ENCODE results near the gene PARD3B.

DNA sequence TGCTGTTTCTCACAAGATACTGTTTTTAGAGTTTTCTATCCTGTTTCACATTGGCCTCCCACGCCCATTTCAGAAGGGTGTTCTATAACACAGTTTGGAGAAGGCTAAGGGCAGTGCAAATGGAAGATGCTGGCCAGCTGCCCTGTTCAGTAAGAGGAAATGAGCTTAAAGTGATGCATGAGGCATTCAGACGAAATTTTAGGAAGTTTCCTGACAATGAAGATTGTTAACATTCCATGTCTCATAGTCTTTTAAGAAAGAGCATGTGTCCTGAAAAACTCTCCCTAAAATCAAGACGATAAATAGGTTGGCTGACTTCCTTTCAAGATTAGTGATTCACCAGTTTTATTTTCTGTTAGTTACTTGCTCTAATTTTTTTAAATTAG lies 652.9 kb downstream of the PARD3B start:
- TF ChIP-seq CTCF (conservative IDR thresholded peaks at IDR 0.05) = no peak
- no peak for TF ChIP-seq EZH2 (IDR thresholded peaks at IDR 0.05; ENCODE audit: low read depth)

All from PC-9 (cell line).